Gastrocnemius medialis (tissue), 4 donors: ENCODE results near the gene TMPRSS13.

Experiments
- CTCF ChIP-seq, 5 experiments: fragments of 450-650 bp in 3 of 5; fragments of 200-600 bp in 2 of 5; sonication (generic) in 2 of 5; IDR thresholded peaks in 4 of 5; conservative IDR thresholded peaks in 1 of 5; 1 replicate in 4 of 5; 2 replicates in 1 of 5; pipeline ENCODE4 v1.5.1; 2016 to 2019; ENCODE audit warnings: antibody characterized with exemption in 5 of 5, mild to moderate bottlenecking in 3 of 5, moderate library complexity in 3 of 5
- POLR2A ChIP-seq, 2 donors: fragments of 450-650 bp; IDR thresholded peaks; one replicate each; pipeline ENCODE4 v1.6.1; 2017; ENCODE audit warnings: antibody characterized with exemption in 2 of 2, mild to moderate bottlenecking in 2 of 2, moderate library complexity in 2 of 2

GRCh38 chr11:117879516-117880480, 49.4 kb downstream of the TMPRSS13 start:
- TF ChIP-seq CTCF (IDR thresholded peaks at IDR 0.05 in 4 of 5, conservative IDR thresholded peaks at IDR 0.05 in 1 of 5): no peak
- TF ChIP-seq POLR2A (IDR thresholded peaks at IDR 0.05): no peak
